ENCODE measurements around the gene DLG5. TPM values are rescaled to one million over a fixed set of nuclear protein-coding genes. Genes with fewer than 3 reads are reported as not detected.
A peak's percentile ranks its signal among the peaks of the same experiment; 100 is the strongest.

DLG5 gene
- total RNA-seq, 1 experiment from 2014 or later, result 51.0 TPM

DNA sequence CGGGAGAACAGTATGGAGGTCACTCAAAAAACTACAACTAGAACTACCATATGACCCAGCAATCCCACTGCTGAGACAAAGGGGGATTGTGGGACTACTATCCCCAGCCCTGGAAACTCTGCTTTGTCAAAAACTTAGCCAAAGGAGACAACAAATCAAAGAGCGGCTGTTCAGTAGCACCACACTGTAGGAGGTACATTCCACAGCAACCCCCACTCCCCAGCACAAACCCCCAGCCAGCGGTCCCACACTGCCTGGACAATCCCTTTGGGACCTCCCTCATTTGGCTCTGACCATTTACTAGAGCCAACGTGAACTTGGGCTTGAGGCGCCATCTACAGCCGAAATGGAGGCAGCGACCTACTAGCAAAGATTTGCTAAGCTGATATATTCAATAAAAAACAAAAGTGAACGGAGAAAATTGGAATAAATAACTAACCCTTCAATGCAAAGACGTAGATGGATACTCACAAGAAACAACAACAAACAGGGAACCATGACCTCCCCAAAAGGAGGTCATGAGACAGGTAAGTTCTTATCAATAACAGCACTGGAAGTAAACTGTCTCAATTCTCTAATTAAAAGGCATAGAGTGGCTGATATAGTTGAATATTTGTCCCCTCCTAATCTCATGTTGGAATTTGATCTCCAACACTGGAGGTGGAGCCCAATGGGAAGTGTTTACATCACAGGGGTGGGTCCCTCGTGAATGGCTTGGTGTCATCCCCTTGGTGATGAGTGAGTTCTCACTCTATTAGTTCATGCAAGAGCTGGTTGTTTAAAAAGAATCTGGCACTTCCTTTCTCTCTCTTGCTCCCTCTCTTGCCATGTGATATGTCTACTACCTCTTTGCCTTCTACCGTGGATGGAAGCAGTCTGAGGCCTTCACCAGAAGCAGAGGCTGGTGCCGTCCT lies 170.0 kb downstream of the DLG5 start:
- no peaks in the 10 kb centered on the region for H3K27me3 Mint-ChIP-seq (ENCODE audit: unreplicated experiment)
- no peaks in the 10 kb centered on the region for H3K36me3 Mint-ChIP-seq (ENCODE audit: insufficient read depth, unreplicated experiment)
- CTCF ChIA-PET, result interaction anchor here (0.7 to 1.5 kb wide), 7 partner anchors 19 to 591 kb away, joined by 3 to 19 read pairs (median 5); no protein-coding TSS in a partner anchor
- no TSS peak for BruUV-seq (replicated peaks)
- TF ChIP-seq CTCF (IDR thresholded peaks at IDR 0.05; ENCODE audit: unreplicated experiment), result peak; percentile 86
- no peak overlapping the region for H3K27ac Mint-ChIP-seq (ENCODE audit: unreplicated experiment)
- DNase-seq, result peak; percentile 64
- H3K4me1 Mint-ChIP-seq (ENCODE audit: low read depth, unreplicated experiment), result peaks cover 11% of the 10 kb centered on the region
- no peak overlapping the region for H3K4me3 Mint-ChIP-seq (ENCODE audit: low read depth, unreplicated experiment)
- no peaks in the 10 kb centered on the region for H3K9me3 Mint-ChIP-seq (ENCODE audit: low read depth, unreplicated experiment)
- intact Hi-C loops (cut with micrococcal nuclease; ENCODE audit: unreplicated experiment), result loop anchor here (1.0 to 10.0 kb wide), 5 partner anchors 37 to 592 kb away; no protein-coding TSS in a partner anchor

DNA sequence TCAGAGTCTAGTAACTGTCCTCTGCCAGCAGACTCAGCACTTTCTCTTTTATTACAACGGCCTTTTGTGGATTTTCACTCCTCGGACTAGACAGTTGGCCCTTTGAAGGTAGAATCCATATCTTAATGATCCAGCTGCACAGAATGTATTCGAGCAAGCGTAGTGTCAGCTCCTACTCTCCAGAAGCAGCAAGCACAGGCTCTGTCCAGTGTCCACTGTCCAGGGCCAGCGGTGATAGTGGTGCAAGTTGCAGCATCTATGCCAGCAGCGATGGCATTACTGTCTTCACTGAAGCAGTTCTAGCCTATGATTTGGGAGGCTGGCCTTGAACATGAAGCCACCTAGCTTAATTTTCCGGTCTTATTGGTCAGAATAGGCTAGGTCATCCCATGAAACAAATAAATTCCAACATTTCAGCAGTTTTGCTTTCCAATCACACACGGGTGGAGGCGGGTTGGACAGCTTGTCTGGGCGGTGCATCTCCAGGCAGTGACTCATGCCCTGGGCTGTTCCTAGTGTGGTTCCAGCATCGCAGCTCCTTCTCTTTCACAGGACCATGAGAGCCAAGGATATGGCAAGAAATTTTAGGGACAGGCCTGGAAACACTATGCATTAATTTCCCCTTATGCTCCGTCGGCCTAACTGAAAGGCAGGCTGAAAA lies 180.4 kb downstream of the DLG5 start:
- intact Hi-C loops (cut with micrococcal nuclease; ENCODE audit: unreplicated experiment), result no loop called here
- H3K36me3 Mint-ChIP-seq (ENCODE audit: insufficient read depth, unreplicated experiment), result no peaks in the 10 kb centered on the region
- DNase-seq, result no peak
- no peak for TF ChIP-seq CTCF (IDR thresholded peaks at IDR 0.05; ENCODE audit: unreplicated experiment)
- H3K9me3 Mint-ChIP-seq (ENCODE audit: low read depth, unreplicated experiment), result no peaks in the 10 kb centered on the region
- CTCF ChIA-PET, result no interaction called here
- H3K4me1 Mint-ChIP-seq (ENCODE audit: low read depth, unreplicated experiment), result no peaks in the 10 kb centered on the region
- no TSS peak for BruUV-seq (replicated peaks)
- H3K4me3 Mint-ChIP-seq (ENCODE audit: low read depth, unreplicated experiment), result no peak overlapping the region
- H3K27ac Mint-ChIP-seq (ENCODE audit: unreplicated experiment), result no peak overlapping the region
- no peaks in the 10 kb centered on the region for H3K27me3 Mint-ChIP-seq (ENCODE audit: unreplicated experiment)

DNA sequence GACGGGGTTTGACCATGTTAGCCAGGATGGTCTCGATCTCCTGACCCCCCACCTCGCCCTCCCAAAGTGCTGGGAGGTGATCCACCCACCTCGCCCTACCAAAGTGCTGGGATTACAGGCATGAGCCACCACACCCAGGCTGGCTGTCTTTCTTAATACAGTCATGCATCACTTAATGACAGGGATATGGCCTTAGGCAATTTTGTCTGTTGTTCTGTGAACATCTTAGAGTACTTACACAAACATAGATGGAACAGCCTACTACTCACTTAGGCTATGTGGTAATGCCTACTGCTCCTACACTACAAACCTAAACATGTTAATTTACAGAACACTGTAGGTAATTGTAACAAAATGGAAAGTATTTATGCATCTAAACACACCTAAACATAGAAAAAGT lies 182.3 kb downstream of the DLG5 start:
- no peak for DNase-seq
- intact Hi-C loops (cut with micrococcal nuclease; ENCODE audit: unreplicated experiment), result no loop called here
- CTCF ChIA-PET, result no interaction called here
- no peak overlapping the region for H3K27ac Mint-ChIP-seq (ENCODE audit: unreplicated experiment)
- TF ChIP-seq CTCF (IDR thresholded peaks at IDR 0.05; ENCODE audit: unreplicated experiment), result no peak
- H3K27me3 Mint-ChIP-seq (ENCODE audit: unreplicated experiment), result no peaks in the 10 kb centered on the region
- no peaks in the 10 kb centered on the region for H3K36me3 Mint-ChIP-seq (ENCODE audit: insufficient read depth, unreplicated experiment)
- H3K9me3 Mint-ChIP-seq (ENCODE audit: low read depth, unreplicated experiment), result peaks cover 8% of the 10 kb centered on the region
- no peak overlapping the region for H3K4me3 Mint-ChIP-seq (ENCODE audit: low read depth, unreplicated experiment)
- peaks cover 6% of the 10 kb centered on the region for H3K4me1 Mint-ChIP-seq (ENCODE audit: low read depth, unreplicated experiment)
- BruUV-seq (replicated peaks), result no TSS peak

- peaks cover 16% of the 10 kb centered on the region for H3K9me3 Mint-ChIP-seq (ENCODE audit: low read depth, unreplicated experiment)
- H3K27ac Mint-ChIP-seq (ENCODE audit: unreplicated experiment), result no peak overlapping the region
- no peaks in the 10 kb centered on the region for H3K27me3 Mint-ChIP-seq (ENCODE audit: unreplicated experiment)
- intact Hi-C loops (cut with micrococcal nuclease; ENCODE audit: unreplicated experiment), result no loop called here
- CTCF ChIA-PET, result interaction anchor here (0.6 to 0.7 kb wide), 2 partner anchors 14 to 201 kb away, joined by 3 to 4 read pairs; no protein-coding TSS in a partner anchor
- H3K4me3 Mint-ChIP-seq (ENCODE audit: low read depth, unreplicated experiment), result no peak overlapping the region
- peaks cover 27% of the 10 kb centered on the region for H3K4me1 Mint-ChIP-seq (ENCODE audit: low read depth, unreplicated experiment)
- no peak for DNase-seq
- BruUV-seq (replicated peaks), result no TSS peak
- H3K36me3 Mint-ChIP-seq (ENCODE audit: insufficient read depth, unreplicated experiment), result peaks cover 4% of the 10 kb centered on the region
- TF ChIP-seq CTCF (IDR thresholded peaks at IDR 0.05; ENCODE audit: unreplicated experiment), result no peak
Observed at GRCh38 chr10:77742172-77742571, 184.4 kb downstream of the DLG5 start.

Measured in Calu3 (cell line).